SU-DHL-6 (cell line): ENCODE measurements around the gene PGF.

ENCODE experiments used
- H2AFZ ChIP-seq: fragments of 200-600 bp; sonication (generic); 2 replicates; pipeline ENCODE4 v1.6.1; 2014; ENCODE audit warnings: low read depth, mild to moderate bottlenecking, moderate library complexity, mixed read lengths, antibody characterized with exemption, low read length; ENCODE audit not compliant: severe bottlenecking
- H3F3A ChIP-seq: fragments of 200-600 bp; shearing (Covaris generic); 2 replicates; pipeline ENCODE4 v1.6.0; 2016; ENCODE audit warnings: antibody characterized with exemption, mild to moderate bottlenecking; ENCODE audit not compliant: insufficient read depth
- H3K27ac ChIP-seq: fragments of 200-600 bp; sonication (generic); 2 replicates; pipeline ENCODE4 v1.5.1; 2016; ENCODE audit warnings: low read depth, mild to moderate bottlenecking, low read length, moderate library complexity, mixed read lengths
- H3K27me3 ChIP-seq: fragments of 200-600 bp; sonication (generic), shearing (Covaris generic); 2 replicates; pipeline ENCODE4 v1.6.0; 2014; ENCODE audit warnings: mild to moderate bottlenecking, low read length
- H3K36me3 ChIP-seq: fragments of 200-600 bp; sonication (generic); 2 replicates; pipeline ENCODE4 v1.6.1; 2014; ENCODE audit warnings: mild to moderate bottlenecking, low read length, mixed read lengths
- H3K4me2 ChIP-seq: fragments of 300-600, 200-600 bp; shearing (Covaris generic), sonication (generic); 2 replicates; pipeline ENCODE4 v1.6.0; 2014; ENCODE audit warnings: low read length, low read depth, mild to moderate bottlenecking; ENCODE audit not compliant: poor library complexity, severe bottlenecking
- H3K4me3 ChIP-seq: fragments of 200-600 bp; sonication (generic); 2 replicates; pipeline ENCODE4 v1.5.1; 2014; ENCODE audit warnings: antibody characterized with exemption, low read length, mild to moderate bottlenecking, mixed read lengths; ENCODE audit not compliant: insufficient read depth, poor library complexity, severe bottlenecking
- H3K79me2 ChIP-seq: fragments of 200-600 bp; sonication (generic); 2 replicates; pipeline ENCODE4 v1.6.1; 2014; ENCODE audit warnings: mild to moderate bottlenecking, low read length, moderate library complexity; ENCODE audit not compliant: insufficient read depth
- H3K9ac ChIP-seq: fragments of 200-600 bp; sonication (generic); 2 replicates; pipeline ENCODE4 v1.7.0; 2014; ENCODE audit warnings: mild to moderate bottlenecking, low read length
- H3K9me2 ChIP-seq: fragments of 200-600 bp; sonication (generic); replicated peaks from 2 replicates; pipeline ENCODE4 v1.6.1; 2014; ENCODE audit warnings: low read length; ENCODE audit not compliant: insufficient read depth
- H3K9me3 ChIP-seq: fragments of 200-600 bp; sonication (generic); 2 replicates; pipeline ENCODE4 v1.6.1; 2014; ENCODE audit warnings: low read length, mixed read lengths; ENCODE audit not compliant: insufficient read depth
- H4K20me1 ChIP-seq: fragments of 200-600 bp; sonication (generic); 2 replicates; pipeline ENCODE4 v1.6.1; 2014; ENCODE audit warnings: low read depth, mild to moderate bottlenecking, antibody characterized with exemption, low read length, moderate library complexity, mixed read lengths
- CTCF ChIP-seq: fragments of 200-600 bp; sonication (generic); IDR thresholded peaks from one replicate; pipeline ENCODE4 v1.5.1; 2017; ENCODE audit warnings: antibody characterized with exemption, mild to moderate bottlenecking, low read length, moderate library complexity; ENCODE audit not compliant: insufficient read depth, poor library complexity, severe bottlenecking
- EZH2phosphoT487 ChIP-seq: fragments of 200-600 bp; sonication (generic), shearing (Covaris generic); conservative IDR thresholded peaks from 2 replicates; pipeline ENCODE4 v1.6.1; 2018; ENCODE audit warnings: mild to moderate bottlenecking, antibody characterized with exemption, low read length, moderate library complexity, mixed read lengths

The PGF gene

GRCh38 chr14:74942608-74943007 lies 12.8 kb downstream of the PGF start:
- Histone ChIP-seq H3K27me3 (no peaks in the 10 kb centered on the region), H3K9me3 (no peaks in the 10 kb centered on the region), H3K27ac (no peak overlapping the region), H3K9me2 (no peaks in the 10 kb centered on the region), H2AFZ (peak overlapping the region; percentile 92), H3F3A (peaks cover 6% of the 10 kb centered on the region; the same call in 1 of the 2 replicates), H4K20me1 (no peaks in the 10 kb centered on the region), H3K4me3 (no peak overlapping the region), H3K4me2 (peak overlapping the region; percentile 34), H3K36me3 (no peaks in the 10 kb centered on the region), H3K79me2 (no peaks in the 10 kb centered on the region), H3K9ac (peak overlapping the region; percentile 30; the same call in 1 of the 2 replicates)
- TF ChIP-seq EZH2phosphoT487 (no peak), CTCF (no peak)

GRCh38 chr14:74942181-74942580 lies 13.2 kb downstream of the PGF start:
- no peaks in the 10 kb centered on the region for H3K9me2 ChIP-seq
- H3F3A ChIP-seq, result peaks cover 6% of the 10 kb centered on the region; the same call in 1 of the 2 replicates
- no peaks in the 10 kb centered on the region for H3K9me3 ChIP-seq
- TF ChIP-seq EZH2phosphoT487 (no peak), CTCF (no peak)
- no peaks in the 10 kb centered on the region for H3K79me2 ChIP-seq
- peak overlapping the region; percentile 30; the same call in 1 of the 2 replicates for H3K9ac ChIP-seq
- no peaks in the 10 kb centered on the region for H4K20me1 ChIP-seq
- H3K27me3 ChIP-seq, result no peaks in the 10 kb centered on the region
- no peak overlapping the region for H3K4me3 ChIP-seq
- no peaks in the 10 kb centered on the region for H3K36me3 ChIP-seq
- no peak overlapping the region for H3K27ac ChIP-seq
- H2AFZ ChIP-seq, result peak overlapping the region; percentile 92
- H3K4me2 ChIP-seq, result peak overlapping the region; percentile 34

- peaks cover 6% of the 10 kb centered on the region; the same call in 1 of the 2 replicates for H3F3A ChIP-seq
- H3K9ac ChIP-seq, result peak overlapping the region; percentile 30; the same call in 1 of the 2 replicates
- H3K36me3 ChIP-seq, result no peaks in the 10 kb centered on the region
- TF ChIP-seq CTCF, result no peak
- TF ChIP-seq EZH2phosphoT487, result no peak
- H3K9me3 ChIP-seq, result no peaks in the 10 kb centered on the region
- peak overlapping the region; percentile 34 for H3K4me2 ChIP-seq
- no peaks in the 10 kb centered on the region for H3K79me2 ChIP-seq
- H3K4me3 ChIP-seq, result no peak overlapping the region
- no peak overlapping the region for H3K27ac ChIP-seq
- H3K27me3 ChIP-seq, result no peaks in the 10 kb centered on the region
- H3K9me2 ChIP-seq, result no peaks in the 10 kb centered on the region
- peak overlapping the region; percentile 92 for H2AFZ ChIP-seq
- H4K20me1 ChIP-seq, result no peaks in the 10 kb centered on the region
These were observed 13.7 kb downstream of the PGF start for GRCh38 chr14:74941676-74942097.
